H9 (cell line): ENCODE results near the gene TTC3. TPM values are rescaled to one million over a fixed set of nuclear protein-coding genes. Genes with fewer than 3 reads are reported as not detected.
A peak's percentile ranks its signal among the peaks of the same experiment; 100 is the strongest.
"Not testable (repeated sequence)": the region's sequence is repeated elsewhere in the genome, so short reads cannot be mapped to it uniquely, and the experiment has no call there.

ENCODE experiments used
- DNase-seq: peaks from one replicate; pipeline ENCODE4 v3.0.0-alpha.2; 2017
- H2AFZ ChIP-seq: one replicate; pipeline ENCODE4 v1.6.1; 2013; ENCODE audit warnings: mild to moderate bottlenecking, low read length, control low read depth, moderate library complexity
- H2AK5ac ChIP-seq: 2 replicates; pipeline ENCODE4 v1.6.1; 2013; ENCODE audit warnings: low read length, control low read depth, mixed read lengths; ENCODE audit not compliant: insufficient read length
- H2BK120ac ChIP-seq: one replicate; pipeline ENCODE4 v1.6.1; 2013; ENCODE audit warnings: low read depth, mild to moderate bottlenecking, low read length, control low read depth, inconsistent platforms; ENCODE audit not compliant: poor library complexity, severe bottlenecking
- H2BK12ac ChIP-seq: 2 replicates; pipeline ENCODE4 v1.6.1; 2013; ENCODE audit warnings: low read length, control low read depth, mixed read lengths, low read depth; ENCODE audit not compliant: insufficient read length
- H2BK15ac ChIP-seq: 2 replicates; pipeline ENCODE4 v1.6.1; 2013; ENCODE audit warnings: low read depth, low read length, control low read depth
- H2BK20ac ChIP-seq: one replicate; pipeline ENCODE4 v1.6.1; 2013; ENCODE audit warnings: low read depth, mild to moderate bottlenecking, low read length, control low read depth, inconsistent platforms; ENCODE audit not compliant: poor library complexity, severe bottlenecking
- H2BK5ac ChIP-seq: 2 replicates; pipeline ENCODE4 v1.6.1; 2013; ENCODE audit warnings: low read length, control low read depth, mixed read lengths; ENCODE audit not compliant: insufficient read length
- H3K14ac ChIP-seq: 2 replicates; pipeline ENCODE4 v1.6.1; 2013; ENCODE audit warnings: low read length, control low read depth; ENCODE audit not compliant: insufficient read depth
- H3K18ac ChIP-seq: 2 replicates; pipeline ENCODE4 v1.6.1; 2013; ENCODE audit warnings: low read depth, mild to moderate bottlenecking, mixed read lengths, low read length, control low read depth; ENCODE audit not compliant: insufficient read length
- H3K23ac ChIP-seq: 2 replicates; pipeline ENCODE4 v1.6.1; 2013; ENCODE audit warnings: low read length, control low read depth, mixed read lengths, low read depth; ENCODE audit not compliant: insufficient read length
- H3K23me2 ChIP-seq: 2 replicates; pipeline ENCODE4 v1.6.1; 2013; ENCODE audit warnings: low read depth, mild to moderate bottlenecking, mixed read lengths, low read length, control low read depth; ENCODE audit not compliant: insufficient read length, poor library complexity, severe bottlenecking
- H3K27ac ChIP-seq: 2 replicates; pipeline ENCODE4 v1.5.1; 2013; ENCODE audit warnings: low read length, control low read depth, mixed read lengths, low read depth; ENCODE audit not compliant: insufficient read length
- H3K27me3 ChIP-seq: 2 replicates; pipeline ENCODE4 v1.6.1; 2013; ENCODE audit warnings: low read length, control low read depth, inconsistent platforms; ENCODE audit not compliant: insufficient read depth
- H3K4ac ChIP-seq: 2 replicates; pipeline ENCODE4 v1.6.1; 2013; ENCODE audit warnings: low read depth, mild to moderate bottlenecking, control low read depth, inconsistent platforms, low read length, moderate library complexity
- H3K4me1 ChIP-seq: 2 replicates; pipeline ENCODE4 v1.6.1; 2013; ENCODE audit warnings: low read length, control low read depth, inconsistent platforms; ENCODE audit not compliant: insufficient read depth
- H3K4me2 ChIP-seq: 2 replicates; pipeline ENCODE4 v1.6.1; 2013; ENCODE audit warnings: low read length, control low read depth, mixed read lengths; ENCODE audit not compliant: insufficient read length, insufficient read depth
- H3K56ac ChIP-seq: 2 replicates; pipeline ENCODE4 v1.6.1; 2013; ENCODE audit warnings: low read depth, mild to moderate bottlenecking, mixed read lengths, low read length, control low read depth; ENCODE audit not compliant: insufficient read length
- H3K79me1 ChIP-seq: 2 replicates; pipeline ENCODE4 v1.6.1; 2013; ENCODE audit warnings: low read depth, mild to moderate bottlenecking, moderate library complexity, low read length, control low read depth, inconsistent platforms; ENCODE audit not compliant: insufficient read depth, poor library complexity, severe bottlenecking
- H3K79me2 ChIP-seq: 2 replicates; pipeline ENCODE4 v1.6.1; 2013; ENCODE audit warnings: low read length, control low read depth, inconsistent platforms; ENCODE audit not compliant: insufficient read depth
- H3K9ac ChIP-seq: 2 replicates; pipeline ENCODE4 v1.6.1; 2013; ENCODE audit warnings: low read length, control low read depth, mixed read lengths; ENCODE audit not compliant: insufficient read length; ENCODE audit errors: extremely low read depth
- H3K9me3 ChIP-seq: one replicate; pipeline ENCODE4 v1.6.1; 2013; ENCODE audit warnings: low read depth, low read length, inconsistent platforms; ENCODE audit not compliant: control insufficient read depth
- H3T11ph ChIP-seq: one replicate; pipeline ENCODE4 v1.6.1; 2013; ENCODE audit warnings: mild to moderate bottlenecking, low read length, control low read depth, inconsistent platforms
- H4K20me1 ChIP-seq: one replicate; pipeline ENCODE4 v1.6.1; 2013; ENCODE audit not compliant: control insufficient read depth, insufficient read length, insufficient read depth
- H4K5ac ChIP-seq: 2 replicates; pipeline ENCODE4 v1.6.1; 2013; ENCODE audit warnings: low read depth, mild to moderate bottlenecking, mixed read lengths, low read length, control low read depth; ENCODE audit not compliant: insufficient read length
- H4K8ac ChIP-seq: replicated peaks from 2 replicates; pipeline ENCODE4 v1.6.1; 2013; ENCODE audit warnings: low read length, control low read depth, mixed read lengths, low read depth; ENCODE audit not compliant: insufficient read length
- H4K91ac ChIP-seq: 2 replicates; pipeline ENCODE4 v1.6.1; 2013; ENCODE audit warnings: low read depth, mild to moderate bottlenecking, moderate library complexity, mixed read lengths, low read length, control low read depth; ENCODE audit not compliant: insufficient read length
- H3K27ac Mint-ChIP-seq, 3 experiments: 2 replicates in 2 of 3; 3 replicates in 1 of 3; pipeline ENCODE4 v1.8.0; 2020 to 2021; ENCODE audit warnings: mixed read lengths in 3 of 3, mild to moderate bottlenecking in 1 of 3, moderate library complexity in 1 of 3
- H3K27me3 Mint-ChIP-seq: 2 replicates; pipeline ENCODE4 v1.8.0; 2021; ENCODE audit warnings: low read depth, mild to moderate bottlenecking, moderate library complexity, mixed read lengths
- H3K36me3 Mint-ChIP-seq, 3 experiments: 2 replicates in 2 of 3; 3 replicates in 1 of 3; pipeline ENCODE4 v1.8.0; 2020 to 2021; ENCODE audit warnings: low read depth in 3 of 3, mixed read lengths in 3 of 3; ENCODE audit not compliant: insufficient read depth in 1 of 3
- H3K4me1 Mint-ChIP-seq, 2 experiments: 2 replicates each; pipeline ENCODE4 v1.8.0; 2020; ENCODE audit warnings: mixed read lengths in 2 of 2
- H3K4me3 Mint-ChIP-seq, 2 experiments: 2 replicates in 1 of 2; 3 replicates in 1 of 2; pipeline ENCODE4 v1.8.0; 2020 to 2021; ENCODE audit warnings: mild to moderate bottlenecking in 2 of 2, mixed read lengths in 2 of 2, moderate library complexity in 1 of 2
- H3K9me3 Mint-ChIP-seq, 2 experiments: 2 replicates in 1 of 2; 3 replicates in 1 of 2; pipeline ENCODE4 v1.8.0; 2020; ENCODE audit warnings: mild to moderate bottlenecking in 2 of 2, mixed read lengths in 2 of 2, moderate library complexity in 1 of 2
- CTCF ChIP-seq: fragments of 200-600 bp; sonication (generic); conservative IDR thresholded peaks from 3 replicates; pipeline ENCODE4 v1.8.0; 2021; ENCODE audit warnings: antibody characterized with exemption, mild to moderate bottlenecking
- WGBS: extraction: QIAGEN DNeasy Blood & Tissue Kit; methylation state at CpG from one replicate; pipeline ENCODE4 v1.1.7; 2013; ENCODE audit warnings: missing lambda C conversion rate, low lambda C conversion rate, mixed read lengths; ENCODE audit not compliant: insufficient read length; ENCODE audit errors: extremely low coverage; 5-methylcytosine and 5-hydroxymethylcytosine counted together
- total RNA-seq: library from RNA; stranded (reverse); gene quantifications from 2 replicates; pipeline ENCODE4 v1.2.1, GENCODE V29; 2021

TTC3 gene
- total RNA-seq, 1 experiment from 2014 or later = 46.5 TPM

DNA sequence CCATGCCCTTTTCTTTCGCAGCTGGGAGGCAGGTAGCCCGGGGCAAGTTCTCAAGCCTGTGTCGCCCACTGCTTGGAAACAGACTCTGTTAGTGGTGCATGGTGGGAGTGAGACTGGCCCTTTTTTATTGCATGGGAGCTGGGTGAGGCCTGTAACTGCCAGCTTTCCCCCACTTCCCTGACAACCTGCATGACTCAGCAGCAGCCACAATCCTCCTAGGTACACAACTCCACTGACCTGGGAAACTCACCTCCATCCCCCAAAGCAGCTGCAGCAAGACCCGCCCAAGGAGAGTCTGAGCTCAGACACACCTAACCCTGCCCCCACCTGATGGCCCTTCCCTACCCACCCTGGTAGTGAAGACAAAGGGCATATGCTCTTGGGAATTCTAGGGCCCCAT lies 26.0 kb upstream of the TTC3 start:
- Histone ChIP-seq H3K23me2 (no peaks in the 10 kb centered on the region), H2AFZ (no peak overlapping the region), H3K79me1 (no peaks in the 10 kb centered on the region), H4K91ac (no peak overlapping the region), H3K9ac (no peak overlapping the region), H2AK5ac (no peak overlapping the region), H2BK20ac (no peak overlapping the region), H2BK120ac (no peak overlapping the region), H4K8ac (no peak overlapping the region), H2BK5ac (no peak overlapping the region), H3K27me3 (no peaks in the 10 kb centered on the region; the same call in 1 of the 2 replicates), H3K4me2 (no peak overlapping the region), H3K4me1 (peaks cover 2% of the 10 kb centered on the region; the same call in 1 of the 2 replicates), H4K20me1 (no peaks in the 10 kb centered on the region), H3K18ac (no peak overlapping the region), H2BK12ac (no peak overlapping the region), H2BK15ac (no peak overlapping the region), H4K5ac (no peak overlapping the region), H3K56ac (no peak overlapping the region), H3T11ph (no peak overlapping the region), H3K79me2 (no peaks in the 10 kb centered on the region), H3K9me3 (no peaks in the 10 kb centered on the region), H3K14ac (peak overlapping the region; percentile 36; the same call in 1 of the 2 replicates), H3K4ac (no peak overlapping the region), H3K23ac (no peak overlapping the region), H3K27ac (no peak overlapping the region)
- H3K4me3 Mint-ChIP-seq = no peak overlapping the region
- no peak for TF ChIP-seq CTCF
- H3K27me3 Mint-ChIP-seq = peaks cover 98% of the 10 kb centered on the region
- no peak for DNase-seq
- peaks cover 28 to 40% of the 10 kb centered on the region in 2 experiments for H3K4me1 Mint-ChIP-seq
- no peak overlapping the region; a peak in 1 of 7 replicates for H3K27ac Mint-ChIP-seq
- H3K36me3 Mint-ChIP-seq = no peaks in the 10 kb centered on the region; a peak in 1 of 7 replicates
- WGBS = no CpG with 5 or more reads among the region's 4 CpGs
- H3K9me3 Mint-ChIP-seq = no peaks in the 10 kb centered on the region; a peak in 2 of 5 replicates

- H3K79me2 ChIP-seq, H3T11ph ChIP-seq, H3K27me3 ChIP-seq, H3K36me3 Mint-ChIP-seq, H3K23me2 ChIP-seq, H2AFZ ChIP-seq, H3K23ac ChIP-seq, H3K9me3 Mint-ChIP-seq, H4K8ac ChIP-seq, H2BK15ac ChIP-seq, H4K5ac ChIP-seq, H3K14ac ChIP-seq, H4K91ac ChIP-seq, H3K9me3 ChIP-seq, H2BK5ac ChIP-seq, H3K27ac ChIP-seq, H4K20me1 ChIP-seq, H2AK5ac ChIP-seq, H2BK120ac ChIP-seq, H3K4me3 Mint-ChIP-seq, H3K27ac Mint-ChIP-seq, H3K56ac ChIP-seq, H2BK12ac ChIP-seq, DNase-seq, H3K18ac ChIP-seq, H3K9ac ChIP-seq, H3K79me1 ChIP-seq, H2BK20ac ChIP-seq, H3K4me2 ChIP-seq, H3K4me1 ChIP-seq, H3K4ac ChIP-seq: not testable (repeated sequence)
- H3K4me1 Mint-ChIP-seq = peaks cover 26 to 28% of the 10 kb centered on the region in 2 experiments
- H3K27me3 Mint-ChIP-seq = peaks cover 86% of the 10 kb centered on the region
- no CpG with 5 or more reads among the region's 3 CpGs for WGBS
These were observed 23.3 kb upstream of the TTC3 start for GRCh38 chr21:37049741-37050140.
